ENCODE data around the gene MRPL43. TPM values are rescaled to one million over a fixed set of nuclear protein-coding genes. Genes with fewer than 3 reads are reported as not detected.
"Not testable (repeated sequence)": the region's sequence is repeated elsewhere in the genome, so short reads cannot be mapped to it uniquely, and the experiment has no call there.

The MRPL43 gene
- total and polyA plus RNA-seq, 2 experiments from 2014 or later, result 60.1 to 112 TPM

DNA sequence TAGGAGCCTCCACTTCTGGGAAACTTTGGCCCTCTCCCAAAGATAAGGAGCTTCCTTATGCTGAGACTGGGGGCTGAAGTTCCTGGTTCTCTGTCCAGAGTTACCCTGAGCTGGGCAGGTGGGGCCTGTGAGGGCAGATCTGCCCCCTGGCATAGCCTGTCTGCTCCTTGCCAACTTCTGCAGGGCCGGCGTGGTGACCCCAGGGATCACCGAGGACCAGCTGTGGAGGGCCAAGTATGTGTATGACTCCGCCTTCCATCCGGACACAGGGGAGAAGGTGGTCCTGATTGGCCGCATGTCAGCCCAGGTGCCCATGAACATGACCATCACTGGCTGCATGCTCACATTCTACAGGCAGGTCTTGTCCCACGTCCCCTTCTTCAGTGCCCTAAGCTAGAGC lies 48.0 kb upstream of the MRPL43 start:
- no peaks in the 10 kb centered on the region for H3K9me2 ChIP-seq (replicated peaks; ENCODE audit: insufficient read depth)
- no peak for DNase-seq (ENCODE audit: low spot score)
- 95% methylated on average over 6 of the region's 7 CpGs for WGBS (ENCODE audit: low lambda C conversion rate, missing lambda C conversion rate)
- H3K4me3 ChIP-seq, result no peak overlapping the region
- peak overlapping the region; percentile 62 for H3K27ac ChIP-seq
- no peaks in the 10 kb centered on the region for H3K27me3 ChIP-seq
- H3K79me2 ChIP-seq, result peaks cover 16% of the 10 kb centered on the region
- peaks cover 27% of the 10 kb centered on the region for H3K4me1 ChIP-seq (ENCODE audit: insufficient read depth)
- no peak overlapping the region for H2AFZ ChIP-seq
- no peaks in the 10 kb centered on the region for H3K36me3 ChIP-seq (replicated peaks; ENCODE audit: insufficient read depth, low read depth)
- H3K4me2 ChIP-seq, result peak overlapping the region; percentile 47
- no peaks in the 10 kb centered on the region for H4K20me1 ChIP-seq (ENCODE audit: insufficient read depth, poor library complexity, severe bottlenecking)
- no peaks in the 10 kb centered on the region for H3K9me3 ChIP-seq (ENCODE audit: low read depth)
- TF ChIP-seq EZH2 (IDR thresholded peaks at IDR 0.05; ENCODE audit: borderline replicate concordance) (no peak), EZH2phosphoT487 (IDR thresholded peaks at IDR 0.05; ENCODE audit: low read depth, severe bottlenecking, unreplicated experiment) (no peak)
- TF ChIP-seq, protein P1, sequence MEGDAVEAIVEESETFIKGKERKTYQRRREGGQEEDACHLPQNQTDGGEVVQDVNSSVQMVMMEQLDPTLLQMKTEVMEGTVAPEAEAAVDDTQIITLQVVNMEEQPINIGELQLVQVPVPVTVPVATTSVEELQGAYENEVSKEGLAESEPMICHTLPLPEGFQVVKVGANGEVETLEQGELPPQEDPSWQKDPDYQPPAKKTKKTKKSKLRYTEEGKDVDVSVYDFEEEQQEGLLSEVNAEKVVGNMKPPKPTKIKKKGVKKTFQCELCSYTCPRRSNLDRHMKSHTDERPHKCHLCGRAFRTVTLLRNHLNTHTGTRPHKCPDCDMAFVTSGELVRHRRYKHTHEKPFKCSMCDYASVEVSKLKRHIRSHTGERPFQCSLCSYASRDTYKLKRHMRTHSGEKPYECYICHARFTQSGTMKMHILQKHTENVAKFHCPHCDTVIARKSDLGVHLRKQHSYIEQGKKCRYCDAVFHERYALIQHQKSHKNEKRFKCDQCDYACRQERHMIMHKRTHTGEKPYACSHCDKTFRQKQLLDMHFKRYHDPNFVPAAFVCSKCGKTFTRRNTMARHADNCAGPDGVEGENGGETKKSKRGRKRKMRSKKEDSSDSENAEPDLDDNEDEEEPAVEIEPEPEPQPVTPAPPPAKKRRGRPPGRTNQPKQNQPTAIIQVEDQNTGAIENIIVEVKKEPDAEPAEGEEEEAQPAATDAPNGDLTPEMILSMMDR (IDR thresholded peaks at IDR 0.05; ENCODE audit: poor library complexity), result no peak

DNA sequence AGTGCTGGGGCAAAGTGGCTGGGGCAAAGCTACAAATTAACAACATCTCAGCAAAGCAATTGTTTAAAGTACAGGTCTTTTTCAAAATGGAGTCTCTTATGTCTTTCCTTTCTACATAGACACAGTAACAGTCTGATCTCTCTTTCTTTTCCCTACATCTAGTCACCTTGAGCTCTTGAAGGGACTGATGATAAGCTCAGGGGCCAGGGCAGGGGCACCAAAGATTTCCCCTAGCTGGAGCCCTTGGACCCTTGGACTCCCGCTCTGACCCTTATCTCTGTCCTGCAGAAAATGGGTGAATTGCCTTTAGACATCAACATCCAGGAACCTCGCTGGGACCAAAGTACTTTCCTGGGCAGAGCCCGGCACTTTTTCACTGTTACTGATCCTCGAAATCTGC lies 47.1 kb upstream of the MRPL43 start:
- WGBS (ENCODE audit: low lambda C conversion rate, missing lambda C conversion rate), result 74% methylated on average over 4 of the region's 4 CpGs
- H3K4me2 ChIP-seq, result peak overlapping the region; percentile 94

DNA sequence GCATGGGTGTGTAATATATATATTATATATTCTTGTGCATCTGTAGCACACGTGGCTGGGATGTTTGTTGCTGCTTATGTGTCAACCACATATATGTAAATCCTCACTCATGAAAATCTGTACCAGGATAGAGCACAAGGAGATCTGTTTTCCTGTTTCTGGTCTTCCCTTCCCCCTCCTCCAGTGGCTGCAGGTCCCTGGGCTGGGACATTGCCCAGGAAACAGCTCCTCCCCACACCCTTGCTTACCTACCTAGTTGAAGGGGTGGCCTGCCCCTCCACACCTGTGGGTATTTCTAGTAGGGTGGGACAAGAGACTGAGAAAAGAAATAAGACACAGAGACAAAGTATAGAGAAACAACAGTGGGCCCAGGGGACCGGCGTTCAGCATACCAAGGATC lies 46.0 kb upstream of the MRPL43 start:
- no peaks in the 10 kb centered on the region for H3K27me3 ChIP-seq
- TF ChIP-seq, protein P1 (IDR thresholded peaks at IDR 0.05; ENCODE audit: poor library complexity), result no peak
- TF ChIP-seq EZH2 (IDR thresholded peaks at IDR 0.05; ENCODE audit: borderline replicate concordance) (no peak), EZH2phosphoT487 (IDR thresholded peaks at IDR 0.05; ENCODE audit: low read depth, severe bottlenecking, unreplicated experiment) (no peak)
- H3K27ac ChIP-seq, result peak overlapping the region; percentile 99
- DNase-seq (ENCODE audit: low spot score), result no peak
- peaks cover 16% of the 10 kb centered on the region for H3K79me2 ChIP-seq
- no peaks in the 10 kb centered on the region for H3K9me3 ChIP-seq (ENCODE audit: low read depth)
- 76% methylated on average over 3 of the region's 3 CpGs for WGBS (ENCODE audit: low lambda C conversion rate, missing lambda C conversion rate)
- peak overlapping the region; percentile 94 for H3K4me2 ChIP-seq
- H3K36me3 ChIP-seq (replicated peaks; ENCODE audit: insufficient read depth, low read depth), result no peaks in the 10 kb centered on the region
- H2AFZ ChIP-seq, result no peak overlapping the region
- H3K4me1 ChIP-seq (ENCODE audit: insufficient read depth), result peaks cover 32% of the 10 kb centered on the region
- peak overlapping the region; percentile 38 for H3K4me3 ChIP-seq
- H3K9me2 ChIP-seq (replicated peaks; ENCODE audit: insufficient read depth), result no peaks in the 10 kb centered on the region
- H4K20me1 ChIP-seq (ENCODE audit: insufficient read depth, poor library complexity, severe bottlenecking), result no peaks in the 10 kb centered on the region

More for the DNA sequence above, 47.1 kb upstream of the MRPL43 start:
- H2AFZ ChIP-seq; H3K36me3 ChIP-seq (replicated peaks; ENCODE audit: insufficient read depth, low read depth); H3K9me2 ChIP-seq (replicated peaks; ENCODE audit: insufficient read depth); H3K27me3 ChIP-seq; H3K9me3 ChIP-seq (ENCODE audit: low read depth); H4K20me1 ChIP-seq (ENCODE audit: insufficient read depth, poor library complexity, severe bottlenecking); H3K4me3 ChIP-seq: not testable (repeated sequence)
- Histone ChIP-seq H3K27ac (peak overlapping the region; percentile 99), H3K79me2 (peaks cover 16% of the 10 kb centered on the region), H3K4me1 (ENCODE audit: insufficient read depth) (peaks cover 32% of the 10 kb centered on the region)
- DNase-seq (ENCODE audit: low spot score), result peak; percentile 72

DNA sequence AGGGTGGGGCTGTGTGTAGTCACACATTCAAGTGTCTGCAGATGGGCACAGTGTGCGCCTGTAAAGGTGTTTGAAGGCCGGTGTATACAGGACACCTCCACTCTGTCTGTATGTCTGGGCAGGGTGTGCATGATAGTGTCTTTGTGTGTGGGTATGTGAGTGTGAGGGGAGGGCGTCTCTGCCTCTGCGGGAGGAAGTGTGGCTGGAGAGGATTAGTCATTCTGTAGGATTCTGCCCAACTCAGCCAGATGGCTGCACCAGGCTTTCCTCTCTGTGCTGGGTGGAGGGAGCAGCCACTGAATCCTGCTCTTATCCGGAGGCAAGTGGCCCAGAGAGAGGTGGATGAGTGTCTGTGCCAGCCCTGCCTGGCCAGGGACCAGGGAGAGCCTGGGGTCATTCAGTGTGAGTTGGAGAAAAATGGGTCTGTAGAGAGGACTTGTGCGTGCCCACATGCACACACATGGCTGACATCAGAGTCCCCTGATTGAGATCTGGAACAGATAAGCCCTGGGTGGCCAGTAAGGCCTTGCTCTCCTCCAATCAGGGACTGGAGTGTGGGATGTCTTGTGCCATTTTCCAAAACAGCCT lies 45.4 kb upstream of the MRPL43 start:
- Histone ChIP-seq H3K79me2 (peaks cover 16% of the 10 kb centered on the region), H2AFZ (peak overlapping the region; percentile 61), H4K20me1 (ENCODE audit: insufficient read depth, poor library complexity, severe bottlenecking) (no peaks in the 10 kb centered on the region), H3K4me1 (ENCODE audit: insufficient read depth) (peaks cover 32% of the 10 kb centered on the region), H3K36me3 (replicated peaks; ENCODE audit: insufficient read depth, low read depth) (no peaks in the 10 kb centered on the region), H3K9me2 (replicated peaks; ENCODE audit: insufficient read depth) (no peaks in the 10 kb centered on the region), H3K9me3 (ENCODE audit: low read depth) (no peaks in the 10 kb centered on the region), H3K4me2 (peak overlapping the region; percentile 94), H3K27ac (peak overlapping the region; percentile 99), H3K4me3 (peak overlapping the region; percentile 38), H3K27me3 (no peaks in the 10 kb centered on the region)
- DNase-seq (ENCODE audit: low spot score), result peak; percentile 78
- TF ChIP-seq, protein P1 (IDR thresholded peaks at IDR 0.05; ENCODE audit: poor library complexity), result no peak
- TF ChIP-seq EZH2 (IDR thresholded peaks at IDR 0.05; ENCODE audit: borderline replicate concordance) (no peak), EZH2phosphoT487 (IDR thresholded peaks at IDR 0.05; ENCODE audit: low read depth, severe bottlenecking, unreplicated experiment) (no peak)
- WGBS (ENCODE audit: low lambda C conversion rate, missing lambda C conversion rate), result 26% methylated on average over 6 of the region's 6 CpGs

Measured in hepatocyte (in vitro differentiated cells).